OCI-LY1 (cell line): ENCODE measurements around the gene TDO2.

Source experiments
- H2AFZ ChIP-seq: fragments of 200-600 bp; sonication (generic), shearing (Covaris generic); 2 replicates; pipeline ENCODE4 v1.6.0; 2014; ENCODE audit warnings: antibody characterized with exemption, mild to moderate bottlenecking, low read length
- H3F3A ChIP-seq: fragments of 200-600 bp; sonication (generic), shearing (Covaris generic); 2 replicates; pipeline ENCODE4 v1.6.0; 2014; ENCODE audit warnings: mild to moderate bottlenecking, antibody characterized with exemption, low read length, moderate library complexity; ENCODE audit not compliant: insufficient read depth
- H3K27ac ChIP-seq: fragments of 200-600 bp; sonication (generic); 2 replicates; pipeline ENCODE4 v1.5.1; 2014; ENCODE audit warnings: low read length, mixed run types, mild to moderate bottlenecking, low read depth; ENCODE audit not compliant: poor library complexity, severe bottlenecking
- H3K27me3 ChIP-seq: fragments of 200-600 bp; sonication (generic); 2 replicates; pipeline ENCODE4 v1.6.0; 2014; ENCODE audit warnings: antibody characterized with exemption, mild to moderate bottlenecking, low read length, moderate library complexity; ENCODE audit not compliant: insufficient read depth
- H3K36me3 ChIP-seq: fragments of 200-600 bp; sonication (generic); 2 replicates; pipeline ENCODE4 v1.6.1; 2014; ENCODE audit warnings: mild to moderate bottlenecking, antibody characterized with exemption, low read length, moderate library complexity, mixed read lengths; ENCODE audit not compliant: insufficient read depth
- H3K4me1 ChIP-seq: fragments of 200-600 bp; sonication (generic); 2 replicates; pipeline ENCODE4 v1.5.1; 2014; ENCODE audit warnings: mild to moderate bottlenecking, low read length, moderate library complexity; ENCODE audit not compliant: insufficient read depth, severe bottlenecking
- H3K4me2 ChIP-seq: fragments of 200-600 bp; sonication (generic), shearing (Covaris generic); 2 replicates; pipeline ENCODE4 v1.6.1; 2014; ENCODE audit warnings: low read length
- H3K4me3 ChIP-seq: fragments of 200-600 bp; sonication (generic); 2 replicates; pipeline ENCODE4 v1.5.1; 2014; ENCODE audit warnings: low read length, low read depth, mild to moderate bottlenecking, mixed read lengths; ENCODE audit not compliant: poor library complexity, severe bottlenecking
- H3K79me2 ChIP-seq: fragments of 200-600 bp; shearing (Covaris generic); 2 replicates; pipeline ENCODE4 v1.6.1; 2016; ENCODE audit warnings: mixed run types, low read length, mixed read lengths; ENCODE audit not compliant: insufficient read depth
- H3K9ac ChIP-seq: fragments of 200-600 bp; sonication (generic), shearing (Covaris generic); 2 replicates; pipeline ENCODE4 v1.6.1; 2014; ENCODE audit warnings: mild to moderate bottlenecking, low read length, mixed read lengths
- H3K9me2 ChIP-seq: fragments of 200-600 bp; sonication (generic), shearing (Covaris generic); 2 replicates; pipeline ENCODE4 v1.6.1; 2014; ENCODE audit warnings: low read depth, mild to moderate bottlenecking, low read length, mixed read lengths
- H3K9me3 ChIP-seq: fragments of 200-600 bp; shearing (Covaris generic); 2 replicates; pipeline ENCODE4 v1.6.1; 2014; ENCODE audit warnings: low read length, mixed read lengths
- H4K20me1 ChIP-seq: fragments of 200-600 bp; sonication (generic), shearing (Covaris generic); 2 replicates; pipeline ENCODE4 v1.6.0; 2016; ENCODE audit warnings: mild to moderate bottlenecking, low read length; ENCODE audit not compliant: insufficient read depth
- EZH2 ChIP-seq: fragments of 200-600 bp; sonication (generic), shearing (Covaris generic); IDR thresholded peaks from 2 replicates; pipeline ENCODE4 v1.8.0; 2017; ENCODE audit warnings: borderline replicate concordance, mixed run types, mild to moderate bottlenecking, antibody characterized with exemption, low read length, moderate library complexity, mixed read lengths
- TF ChIP-seq, protein P1 (sequence below): fragments of 200-600 bp; sonication (generic), shearing (Covaris generic); IDR thresholded peaks from 2 replicates; pipeline ENCODE4 v1.5.1; 2017; ENCODE audit warnings: mild to moderate bottlenecking, antibody characterized with exemption, low read length, moderate library complexity, mixed read lengths

TDO2 gene

DNA sequence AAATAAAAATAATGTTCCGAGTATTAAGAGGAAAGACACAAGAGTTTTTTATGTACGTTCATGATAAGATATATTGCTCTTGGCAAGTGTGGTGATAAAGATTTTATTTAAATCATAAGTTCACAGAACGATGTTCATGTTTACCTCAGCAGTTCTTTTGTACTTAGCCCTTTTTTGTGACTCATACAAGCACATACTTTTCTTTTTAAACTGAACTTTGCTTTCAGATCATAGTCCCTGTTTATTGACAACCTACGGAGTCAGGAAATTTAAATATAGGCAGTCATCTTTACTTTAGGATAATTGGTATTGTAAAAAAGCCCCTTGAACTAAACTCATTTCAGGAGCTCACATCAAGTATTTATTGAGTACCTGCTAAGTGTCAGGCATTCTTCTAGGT lies 51.4 kb downstream of the TDO2 start:
- H3K4me1 ChIP-seq: peaks cover 5% of the 10 kb centered on the region
- no peaks in the 10 kb centered on the region for H3K9me3 ChIP-seq
- no peak overlapping the region for H3K4me3 ChIP-seq
- no peak overlapping the region for H3K9ac ChIP-seq
- TF ChIP-seq, protein P1, sequence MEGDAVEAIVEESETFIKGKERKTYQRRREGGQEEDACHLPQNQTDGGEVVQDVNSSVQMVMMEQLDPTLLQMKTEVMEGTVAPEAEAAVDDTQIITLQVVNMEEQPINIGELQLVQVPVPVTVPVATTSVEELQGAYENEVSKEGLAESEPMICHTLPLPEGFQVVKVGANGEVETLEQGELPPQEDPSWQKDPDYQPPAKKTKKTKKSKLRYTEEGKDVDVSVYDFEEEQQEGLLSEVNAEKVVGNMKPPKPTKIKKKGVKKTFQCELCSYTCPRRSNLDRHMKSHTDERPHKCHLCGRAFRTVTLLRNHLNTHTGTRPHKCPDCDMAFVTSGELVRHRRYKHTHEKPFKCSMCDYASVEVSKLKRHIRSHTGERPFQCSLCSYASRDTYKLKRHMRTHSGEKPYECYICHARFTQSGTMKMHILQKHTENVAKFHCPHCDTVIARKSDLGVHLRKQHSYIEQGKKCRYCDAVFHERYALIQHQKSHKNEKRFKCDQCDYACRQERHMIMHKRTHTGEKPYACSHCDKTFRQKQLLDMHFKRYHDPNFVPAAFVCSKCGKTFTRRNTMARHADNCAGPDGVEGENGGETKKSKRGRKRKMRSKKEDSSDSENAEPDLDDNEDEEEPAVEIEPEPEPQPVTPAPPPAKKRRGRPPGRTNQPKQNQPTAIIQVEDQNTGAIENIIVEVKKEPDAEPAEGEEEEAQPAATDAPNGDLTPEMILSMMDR: no peak
- no peak for TF ChIP-seq EZH2
- no peak overlapping the region for H3K27ac ChIP-seq
- H4K20me1 ChIP-seq: no peaks in the 10 kb centered on the region
- no peak overlapping the region for H2AFZ ChIP-seq
- H3K27me3 ChIP-seq: no peaks in the 10 kb centered on the region
- H3K36me3 ChIP-seq: no peaks in the 10 kb centered on the region
- no peaks in the 10 kb centered on the region for H3K79me2 ChIP-seq
- no peak overlapping the region for H3K4me2 ChIP-seq
- H3F3A ChIP-seq: no peaks in the 10 kb centered on the region
- H3K9me2 ChIP-seq: no peaks in the 10 kb centered on the region

- H3K4me3 ChIP-seq: no peak overlapping the region
- no peaks in the 10 kb centered on the region for H3K9me3 ChIP-seq
- no peaks in the 10 kb centered on the region for H3F3A ChIP-seq
- no peak overlapping the region for H2AFZ ChIP-seq
- no peak overlapping the region for H3K27ac ChIP-seq
- H4K20me1 ChIP-seq: no peaks in the 10 kb centered on the region
- no peaks in the 10 kb centered on the region for H3K27me3 ChIP-seq
- H3K4me1 ChIP-seq: peaks cover 5% of the 10 kb centered on the region
- no peaks in the 10 kb centered on the region for H3K9me2 ChIP-seq
- no peak overlapping the region for H3K9ac ChIP-seq
- no peak overlapping the region for H3K4me2 ChIP-seq
- TF ChIP-seq EZH2: no peak
- TF ChIP-seq, protein P1: no peak
- no peaks in the 10 kb centered on the region for H3K36me3 ChIP-seq
- no peaks in the 10 kb centered on the region for H3K79me2 ChIP-seq
These were observed 53.0 kb downstream of the TDO2 start for GRCh38 chr4:155956461-155956860.

DNA sequence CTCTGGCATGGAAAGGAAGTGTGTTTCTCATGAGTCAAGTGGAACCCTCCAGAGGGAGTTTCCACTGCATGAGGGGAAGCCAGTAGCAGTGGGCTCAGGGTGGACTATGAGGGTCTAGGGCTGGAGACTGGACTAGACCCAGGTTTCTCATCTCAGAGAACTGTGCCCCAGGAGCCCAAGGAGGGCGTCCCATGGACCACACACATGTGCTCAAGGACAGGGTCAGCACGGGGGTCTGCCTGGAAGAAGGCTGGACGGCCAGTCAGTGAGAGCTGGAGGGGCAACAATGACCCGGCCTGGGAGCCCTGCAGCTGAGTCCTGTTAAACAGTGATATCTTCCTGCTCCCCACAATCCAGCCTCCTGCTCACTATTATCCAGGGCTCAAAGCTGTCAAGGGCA lies 55.9 kb downstream of the TDO2 start:
- Histone ChIP-seq H3K4me3 (no peak overlapping the region), H3K27ac (no peak overlapping the region), H3K36me3 (no peaks in the 10 kb centered on the region), H3F3A (no peaks in the 10 kb centered on the region), H2AFZ (no peak overlapping the region), H3K9me2 (no peaks in the 10 kb centered on the region), H3K9ac (no peak overlapping the region), H3K4me1 (no peaks in the 10 kb centered on the region), H3K27me3 (no peaks in the 10 kb centered on the region), H3K4me2 (no peak overlapping the region), H3K79me2 (no peaks in the 10 kb centered on the region), H4K20me1 (no peaks in the 10 kb centered on the region), H3K9me3 (no peaks in the 10 kb centered on the region)
- TF ChIP-seq, protein P1: no peak
- TF ChIP-seq EZH2: no peak
